H1 (cell line): ENCODE measurements around the gene ASB7. TPM values are rescaled to one million over a fixed set of nuclear protein-coding genes. Genes with fewer than 3 reads are reported as not detected.

Experiments
- CTCF ChIA-PET: fragments of 300-600 bp; sonication (Branson Sonifier 250); formaldehyde crosslinking; loops from one replicate; lab custom pipeline; 2021; ENCODE audit not compliant: partially characterized antibody; lab: Charles Lee
- POLR2A ChIA-PET: fragments of 300-600 bp; sonication (Branson Sonifier 250); formaldehyde crosslinking; loops from one replicate; lab custom pipeline; 2021; ENCODE audit warnings: inconsistent platforms; ENCODE audit not compliant: partially characterized antibody; lab: Charles Lee
- DNase-seq, 2 experiments: peaks; one replicate each; pipeline versions ENCODE4 v3.0.0 to v3.0.0-alpha.2; 2010 to 2022; ENCODE audit warnings: low spot score in 2 of 2, low read depth in 1 of 2, mixed read lengths in 1 of 2
- FAIRE-seq: peaks from 2 replicates; lab custom pipeline; 2011; peaks lifted over from hg19 to GRCh38; lab: Jason Lieb, UNC
- H2AFZ ChIP-seq: 2 replicates; pipeline ENCODE4 v1.8.1; 2012; ENCODE audit warnings: low read length, inconsistent platforms
- H2AK5ac ChIP-seq: 2 replicates; pipeline ENCODE4 v1.6.1; 2013; ENCODE audit warnings: low read depth, low read length
- H2BK120ac ChIP-seq: replicated peaks from 2 replicates; pipeline ENCODE3; 2013; ENCODE audit warnings: low read depth, low read length, inconsistent platforms
- H2BK12ac ChIP-seq: 2 replicates; pipeline ENCODE4 v1.6.1; 2013; ENCODE audit warnings: low read depth, low read length
- H2BK15ac ChIP-seq: 2 replicates; pipeline ENCODE4 v1.6.1; 2013; ENCODE audit warnings: low read length
- H2BK20ac ChIP-seq: 2 replicates; pipeline ENCODE4 v1.6.1; 2013; ENCODE audit warnings: low read length
- H2BK5ac ChIP-seq: 2 replicates; pipeline ENCODE4 v1.6.1; 2013; ENCODE audit warnings: low read depth, low read length
- H3K14ac ChIP-seq: 2 replicates; pipeline ENCODE4 v1.6.1; 2013; ENCODE audit warnings: inconsistent platforms; ENCODE audit not compliant: insufficient read length
- H3K18ac ChIP-seq: 2 replicates; pipeline ENCODE4 v1.6.1; 2013; ENCODE audit warnings: low read length; ENCODE audit errors: extremely low read depth
- H3K23ac ChIP-seq: 2 replicates; pipeline ENCODE4 v1.6.1; 2013; ENCODE audit warnings: inconsistent platforms; ENCODE audit not compliant: insufficient read length
- H3K23me2 ChIP-seq: 2 replicates; pipeline ENCODE4 v1.6.1; 2013; ENCODE audit warnings: low read depth, low read length
- H3K27ac ChIP-seq: 2 replicates; pipeline ENCODE4 v1.6.1; 2011; ENCODE audit warnings: low read depth, low read length, inconsistent platforms
- H3K27me3 ChIP-seq, 4 experiments: replicated peaks in 1 of 4; 1 replicate in 1 of 4; 2 replicates in 3 of 4; pipeline versions ENCODE4 v1.6.1 to v1.8.1; 2011 to 2013; ENCODE audit warnings: low read length in 3 of 4, mild to moderate bottlenecking in 3 of 4, inconsistent platforms in 2 of 4, mixed read lengths in 2 of 4, moderate library complexity in 1 of 4; ENCODE audit not compliant: control insufficient read depth in 3 of 4, insufficient read depth in 3 of 4; ENCODE audit errors: extremely low read depth in 1 of 4
- H3K36me3 ChIP-seq, 4 experiments: 2 replicates each; pipeline versions ENCODE4 v1.6.1 to v1.8.1; 2011 to 2013; ENCODE audit warnings: mild to moderate bottlenecking in 4 of 4, low read length in 3 of 4, moderate library complexity in 2 of 4, control low read depth in 1 of 4, inconsistent platforms in 1 of 4; ENCODE audit not compliant: insufficient read depth in 4 of 4, control insufficient read depth in 2 of 4
- H3K4ac ChIP-seq: replicated peaks from 2 replicates; pipeline ENCODE3; 2013; ENCODE audit warnings: low read length, low read depth, mixed read lengths, inconsistent platforms; ENCODE audit not compliant: insufficient read length
- H3K4me1 ChIP-seq, 4 experiments: replicated peaks in 1 of 4; 1 replicate in 1 of 4; 2 replicates in 3 of 4; pipeline versions ENCODE4 v1.6.1 to v1.8.1; 2011 to 2013; ENCODE audit warnings: low read length in 3 of 4, inconsistent platforms in 2 of 4, mixed read lengths in 1 of 4; ENCODE audit not compliant: insufficient read depth in 4 of 4, control insufficient read depth in 3 of 4
- H3K4me2 ChIP-seq, 2 experiments: 2 replicates each; pipeline versions ENCODE4 v1.6.1 to v1.8.1; 2011 to 2013; ENCODE audit warnings: low read depth in 2 of 2, low read length in 2 of 2, control low read depth in 1 of 2, inconsistent platforms in 1 of 2, mild to moderate bottlenecking in 1 of 2; ENCODE audit not compliant: insufficient read depth in 1 of 2
- H3K4me3 ChIP-seq, 4 experiments: fragments of 200-600, 300-600 bp in 1 of 4; sonication (generic), shearing (Covaris generic), sonication (Bioruptor Twin) in 1 of 4; 2 replicates each; pipeline versions ENCODE4 v1.5.1 to v1.8.1; 2011 to 2016; ENCODE audit warnings: low read length in 4 of 4, low read depth in 3 of 4, control low read depth in 2 of 4, inconsistent platforms in 2 of 4, mild to moderate bottlenecking in 2 of 4, mixed read lengths in 1 of 4, moderate library complexity in 1 of 4; ENCODE audit not compliant: insufficient read depth in 2 of 4; ENCODE audit errors: extremely low read depth in 1 of 4
- H3K56ac ChIP-seq: replicated peaks from 2 replicates; pipeline ENCODE3; 2013; ENCODE audit warnings: low read depth, mild to moderate bottlenecking, mixed read lengths, low read length, inconsistent platforms; ENCODE audit not compliant: insufficient read length
- H3K79me1 ChIP-seq: 2 replicates; pipeline ENCODE4 v1.6.1; 2013; ENCODE audit warnings: low read depth, low read length, control low read depth
- H3K79me2 ChIP-seq, 2 experiments: 2 replicates each; pipeline versions ENCODE4 v1.6.1 to v1.8.1; 2012 to 2013; ENCODE audit warnings: low read length in 2 of 2, mild to moderate bottlenecking in 2 of 2, inconsistent platforms in 1 of 2; ENCODE audit not compliant: insufficient read depth in 2 of 2, control insufficient read depth in 1 of 2
- H3K9ac ChIP-seq, 4 experiments: replicated peaks in 1 of 4; 1 replicate in 1 of 4; 2 replicates in 3 of 4; pipeline versions ENCODE4 v1.6.1 to v1.8.1; 2011 to 2013; ENCODE audit warnings: low read depth in 3 of 4, low read length in 3 of 4, control low read depth in 2 of 4, mild to moderate bottlenecking in 2 of 4, moderate library complexity in 2 of 4, inconsistent platforms in 1 of 4; ENCODE audit errors: extremely low read depth in 1 of 4
- H3K9me3 ChIP-seq, 2 experiments: 2 replicates each; pipeline versions ENCODE4 v1.6.1 to v1.8.1; 2012 to 2013; ENCODE audit warnings: mild to moderate bottlenecking in 2 of 2, moderate library complexity in 2 of 2, control low read depth in 1 of 2, inconsistent platforms in 1 of 2, low read depth in 1 of 2, low read length in 1 of 2, mixed read lengths in 1 of 2; ENCODE audit not compliant: insufficient read depth in 2 of 2
- H4K20me1 ChIP-seq, 2 experiments: replicated peaks in 1 of 2; 2 replicates each; pipeline versions ENCODE3 to v1.8.1; 2011 to 2013; ENCODE audit warnings: inconsistent platforms in 2 of 2, low read length in 2 of 2, mild to moderate bottlenecking in 1 of 2; ENCODE audit not compliant: insufficient read depth in 2 of 2, control insufficient read depth in 1 of 2
- H4K5ac ChIP-seq: 2 replicates; pipeline ENCODE4 v1.6.1; 2013; ENCODE audit warnings: low read length, low read depth, mixed read lengths, inconsistent platforms; ENCODE audit not compliant: insufficient read length
- H4K8ac ChIP-seq: 2 replicates; pipeline ENCODE4 v1.8.0; 2013; ENCODE audit warnings: mild to moderate bottlenecking, moderate library complexity, low read length, inconsistent platforms; ENCODE audit not compliant: insufficient read depth; ENCODE audit errors: extremely low read depth
- H4K91ac ChIP-seq: replicated peaks from 2 replicates; pipeline ENCODE3; 2013; ENCODE audit warnings: low read length, mixed read lengths, inconsistent platforms; ENCODE audit not compliant: insufficient read length
- BCL11A ChIP-seq, 2 experiments: IDR thresholded peaks; one replicate each; pipeline ENCODE4 v1.6.1; 2011; ENCODE audit warnings: low read depth in 2 of 2, low read length in 2 of 2, mild to moderate bottlenecking in 2 of 2
- CBX5 ChIP-seq: fragments of 300-800, 300-1000 bp; sonication (generic); IDR thresholded peaks from 2 replicates; pipeline ENCODE4 v1.7.1; 2016; ENCODE audit warnings: antibody characterized with exemption, low read length, low read depth
- E2F6 ChIP-seq: IDR thresholded peaks from 2 replicates; pipeline ENCODE4 v1.6.1; 2012; ENCODE audit warnings: inconsistent platforms
- HDAC2 ChIP-seq, 2 experiments: fragments of 300-600 bp in 1 of 2; sonication (generic) in 1 of 2; IDR thresholded peaks; 2 replicates each; pipeline ENCODE4 v1.6.1; 2011 to 2012; ENCODE audit warnings: low read depth in 2 of 2, low read length in 2 of 2, mild to moderate bottlenecking in 2 of 2, moderate library complexity in 2 of 2, borderline replicate concordance in 1 of 2, inconsistent platforms in 1 of 2
- JUN ChIP-seq: IDR thresholded peaks from 2 replicates; pipeline ENCODE4 v1.6.1; 2011; ENCODE audit warnings: low read depth, mild to moderate bottlenecking, improper control_type of control experiment, low read length
- KDM4A ChIP-seq: IDR thresholded peaks from one replicate; pipeline ENCODE4 v1.7.1; 2012; ENCODE audit warnings: low read depth, mild to moderate bottlenecking, moderate library complexity, low read length, inconsistent platforms; ENCODE audit not compliant: severe bottlenecking
- NRF1 ChIP-seq: IDR thresholded peaks from 2 replicates; pipeline ENCODE4 v1.6.1; 2011; ENCODE audit warnings: mild to moderate bottlenecking, low read depth, low read length, improper control_type of control experiment
- PHF8 ChIP-seq: fragments of 200-600 bp; sonication (generic); conservative IDR thresholded peaks from 2 replicates; pipeline ENCODE4 v1.7.1; 2012; ENCODE audit warnings: low read depth, mild to moderate bottlenecking, inconsistent platforms, low read length, moderate library complexity
- SRF ChIP-seq: IDR thresholded peaks from 2 replicates; pipeline ENCODE4 v1.6.1; 2011; ENCODE audit warnings: mild to moderate bottlenecking, low read depth, low read length, moderate library complexity
- WGBS, 2 experiments: shearing (Covaris generic) in 1 of 2; methylation state at CpG; one replicate each; pipeline versions ENCODE4 v1.1.6 to v1.1.7; 2013 to 2015; ENCODE audit warnings: low lambda C conversion rate in 2 of 2, mixed read lengths in 2 of 2, inconsistent platforms in 1 of 2, low coverage in 1 of 2, missing lambda C conversion rate in 1 of 2; ENCODE audit not compliant: insufficient replicate concordance in 2 of 2, insufficient coverage in 1 of 2, insufficient read length in 1 of 2; ENCODE audit errors: extremely low coverage in 1 of 2, missing lambda C conversion rate in 1 of 2; 5-methylcytosine and 5-hydroxymethylcytosine counted together
- polyA plus RNA-seq, 7 experiments: library from polyadenylated mRNA; depleted of rRNA in 3 of 7; stranded (reverse) in 5 of 7; unstranded in 2 of 7; fragments of >200 nt in 5 of 7; fragments of 200-250 nt in 2 of 7; gene quantifications; 1 replicate in 5 of 7; 2 replicates in 1 of 7; 4 replicates in 1 of 7; pipeline versions ENCODE4 v1.2.1 to v1.2.3, GENCODE V29; 2011 to 2013; ENCODE audit warnings: missing spikeins in 2 of 7, mixed read lengths in 2 of 7
- total RNA-seq: library from RNA; stranded (reverse); fragmentation: NEBNext Ultra II Directional; extraction: Animal tissue kit (Norgen Biotek cat#: 25700); gene quantifications from 2 replicates; pipeline ENCODE4 v1.2.1, GENCODE V29; 2021

Gene ASB7
- total and polyA plus RNA-seq, 2 of the 8 experiments (the other 6 are each of a cell fraction or from before 2014, with no cell fraction given), result 5.2 to 12.8 TPM

GRCh38 chr15:100588638-100589242 lies 13.6 kb upstream of the ASB7 start:
- FAIRE-seq (no peak), DNase-seq (no peak)
- POLR2A ChIA-PET, result interaction anchor here (1.6 kb wide), 1 partner anchor 13 kb away, joined by 4 read pairs; the partner anchor contains the start of genes ASB7 and LINS1
- WGBS, 2 experiments, result 86% methylated on average over 1 of the region's 1 CpG; no CpG with 5 or more reads in 1 of the 2 experiments
- no peak overlapping the region for H3K56ac ChIP-seq
- H2BK15ac ChIP-seq, result no peak overlapping the region
- H3K4me3 ChIP-seq, result no peak overlapping the region; a peak in 1 of 8 replicates
- H2BK20ac ChIP-seq, result no peak overlapping the region
- H3K9ac ChIP-seq, result no peak overlapping the region
- H3K36me3 ChIP-seq, result peaks cover 0 to 6% (median 0%) of the 10 kb centered on the region in 4 experiments; a peak in 3 of 8 replicates
- no peak overlapping the region for H2AFZ ChIP-seq
- no peak overlapping the region for H2AK5ac ChIP-seq
- H3K4me2 ChIP-seq, result no peak overlapping the region
- H3K4me1 ChIP-seq, result no peaks in the 10 kb centered on the region
- no peak overlapping the region for H2BK5ac ChIP-seq
- no peak overlapping the region for H4K5ac ChIP-seq
- peaks cover 50 to 59% of the 10 kb centered on the region in 2 experiments for H3K9me3 ChIP-seq
- H3K18ac ChIP-seq, result no peak overlapping the region
- H3K23ac ChIP-seq, result no peak overlapping the region
- H4K91ac ChIP-seq, result no peak overlapping the region
- no peaks in the 10 kb centered on the region for H3K23me2 ChIP-seq
- no peak overlapping the region for H4K8ac ChIP-seq
- no peak overlapping the region for H3K4ac ChIP-seq
- no peaks in the 10 kb centered on the region; the same call in 1 of the 2 replicates for H3K79me1 ChIP-seq
- CTCF ChIA-PET, result no interaction called here
- no peak overlapping the region for H3K27ac ChIP-seq
- no peak overlapping the region for H2BK120ac ChIP-seq
- no peaks in the 10 kb centered on the region for H3K27me3 ChIP-seq
- no peaks in the 10 kb centered on the region for H4K20me1 ChIP-seq
- no peak overlapping the region for H3K14ac ChIP-seq
- H2BK12ac ChIP-seq, result no peak overlapping the region
- no peaks in the 10 kb centered on the region for H3K79me2 ChIP-seq
- TF ChIP-seq PHF8, result no peak
- no peak for TF ChIP-seq CBX5
- TF ChIP-seq E2F6, result no peak
- no peak for TF ChIP-seq KDM4A
- TF ChIP-seq BCL11A (IDR thresholded peaks at IDR 0.05; ENCODE audit: low read depth in 2 of 2, low read length in 2 of 2), result no peak
- TF ChIP-seq SRF, result no peak
- no peak for TF ChIP-seq NRF1
- TF ChIP-seq HDAC2 (IDR thresholded peaks at IDR 0.05; ENCODE audit: borderline replicate concordance in 1 of 2, low read depth in 2 of 2, low read length in 2 of 2), result no peak
- TF ChIP-seq JUN, result no peak
